Esophagus muscularis mucosa (tissue), 4 donors: ENCODE measurements around the gene ITPKA. TPM values are rescaled to one million over a fixed set of nuclear protein-coding genes. Genes with fewer than 3 reads are reported as not detected.

Experiments
- DNase-seq: peaks from one replicate; pipeline ENCODE4 v3.0.0-alpha.2; 2017; ENCODE audit errors: extremely low spot score
- H3K27ac ChIP-seq, 4 donors: fragments of 200-600 bp; sonication (generic); replicated peaks in 1 of 4; 1 replicate in 3 of 4; 2 replicates in 1 of 4; pipeline ENCODE4 v1.5.1; 2016 to 2019; ENCODE audit warnings: mild to moderate bottlenecking in 1 of 4
- H3K27me3 ChIP-seq, 4 donors: fragments of 200-600 bp; sonication (generic); one replicate each; pipeline versions ENCODE4 v1.5.1 to v1.6.0; 2016 to 2019
- H3K36me3 ChIP-seq, 4 donors: fragments of 200-600 bp; sonication (generic); one replicate each; pipeline ENCODE4 v1.5.1; 2016 to 2019
- H3K4me1 ChIP-seq, 4 donors: fragments of 200-600 bp; sonication (generic); one replicate each; pipeline ENCODE4 v1.5.1; 2016 to 2019
- H3K4me3 ChIP-seq, 4 donors: fragments of 200-600 bp; sonication (generic); 1 replicate in 2 of 4; 2 replicates in 2 of 4; pipeline ENCODE4 v1.5.1; 2016 to 2019; ENCODE audit warnings: mild to moderate bottlenecking in 4 of 4, moderate library complexity in 1 of 4
- H3K9me3 ChIP-seq, 4 donors: fragments of 200-600 bp; sonication (generic); 1 replicate in 3 of 4; 2 replicates in 1 of 4; pipeline ENCODE4 v1.5.1; 2016 to 2019
- EP300 ChIP-seq: sonication (generic); formaldehyde crosslinking; IDR thresholded peaks from one replicate; pipeline ENCODE4 v1.6.1; 2017; ENCODE audit warnings: antibody characterized with exemption
- POLR2A ChIP-seq: fragments of 450-650 bp; IDR thresholded peaks from one replicate; pipeline ENCODE4 v1.6.1; 2017; ENCODE audit warnings: antibody characterized with exemption, moderate library complexity, mild to moderate bottlenecking, low read depth
- POLR2AphosphoS5 ChIP-seq, 2 donors: sonication (generic); formaldehyde crosslinking; IDR thresholded peaks; one replicate each; pipeline ENCODE4 v1.6.1; 2017; ENCODE audit warnings: antibody characterized with exemption in 2 of 2
- WGBS: methylation state at CpG from one replicate; pipeline ENCODE4 v1.1.5; 2018; 5-methylcytosine and 5-hydroxymethylcytosine counted together
- intact Hi-C: fragments of 100-400 bp; cut with DNase I; formaldehyde crosslinking; loops from one replicate; pipeline ENCODE4 v1.15.1; 2023
- total RNA-seq, 4 donors: library from RNA; depleted of rRNA; stranded (reverse); fragments of >200 nt; gene quantifications; one replicate each; pipeline versions ENCODE4 v1.1.0 to v1.2.1, GENCODE V29; 2016
- TF ChIP-seq, protein P1 (sequence below), 3 experiments: fragments of 200-600 bp in 2 of 3; fragments of 450-650 bp in 1 of 3; sonication (generic) in 2 of 3; IDR thresholded peaks; one replicate each; pipeline ENCODE4 v1.5.1; 2017 to 2019; ENCODE audit warnings: antibody characterized with exemption in 3 of 3, mild to moderate bottlenecking in 2 of 3, moderate library complexity in 1 of 3

ITPKA gene
- total RNA-seq, 4 donors from 2014 or later, result 0.83 to 2.5 (median 0.97) TPM

GRCh38 chr15:41495736-41496599, 2.3 kb downstream of the ITPKA start:
- Histone ChIP-seq H3K4me1 (peaks cover 29 to 40% (median 38%) of the 10 kb centered on the region in 4 donors), H3K27ac (no peak overlapping the region), H3K9me3 (no peaks in the 10 kb centered on the region), H3K4me3 (peak overlapping the region; percentile 8 to 75 (median 65)), H3K27me3 (peaks cover 0 to 83% (median 3%) of the 10 kb centered on the region in 4 donors), H3K36me3 (no peaks in the 10 kb centered on the region)
- TF ChIP-seq, protein P1, sequence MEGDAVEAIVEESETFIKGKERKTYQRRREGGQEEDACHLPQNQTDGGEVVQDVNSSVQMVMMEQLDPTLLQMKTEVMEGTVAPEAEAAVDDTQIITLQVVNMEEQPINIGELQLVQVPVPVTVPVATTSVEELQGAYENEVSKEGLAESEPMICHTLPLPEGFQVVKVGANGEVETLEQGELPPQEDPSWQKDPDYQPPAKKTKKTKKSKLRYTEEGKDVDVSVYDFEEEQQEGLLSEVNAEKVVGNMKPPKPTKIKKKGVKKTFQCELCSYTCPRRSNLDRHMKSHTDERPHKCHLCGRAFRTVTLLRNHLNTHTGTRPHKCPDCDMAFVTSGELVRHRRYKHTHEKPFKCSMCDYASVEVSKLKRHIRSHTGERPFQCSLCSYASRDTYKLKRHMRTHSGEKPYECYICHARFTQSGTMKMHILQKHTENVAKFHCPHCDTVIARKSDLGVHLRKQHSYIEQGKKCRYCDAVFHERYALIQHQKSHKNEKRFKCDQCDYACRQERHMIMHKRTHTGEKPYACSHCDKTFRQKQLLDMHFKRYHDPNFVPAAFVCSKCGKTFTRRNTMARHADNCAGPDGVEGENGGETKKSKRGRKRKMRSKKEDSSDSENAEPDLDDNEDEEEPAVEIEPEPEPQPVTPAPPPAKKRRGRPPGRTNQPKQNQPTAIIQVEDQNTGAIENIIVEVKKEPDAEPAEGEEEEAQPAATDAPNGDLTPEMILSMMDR (IDR thresholded peaks at IDR 0.05), result no peak
- TF ChIP-seq POLR2A (no peak), POLR2AphosphoS5 (IDR thresholded peaks at IDR 0.05) (no peak), EP300 (no peak)
- intact Hi-C loops, result no loop called here
- WGBS, result 54% methylated on average over 33 of the region's 59 CpGs
- DNase-seq, result no peak

DNA sequence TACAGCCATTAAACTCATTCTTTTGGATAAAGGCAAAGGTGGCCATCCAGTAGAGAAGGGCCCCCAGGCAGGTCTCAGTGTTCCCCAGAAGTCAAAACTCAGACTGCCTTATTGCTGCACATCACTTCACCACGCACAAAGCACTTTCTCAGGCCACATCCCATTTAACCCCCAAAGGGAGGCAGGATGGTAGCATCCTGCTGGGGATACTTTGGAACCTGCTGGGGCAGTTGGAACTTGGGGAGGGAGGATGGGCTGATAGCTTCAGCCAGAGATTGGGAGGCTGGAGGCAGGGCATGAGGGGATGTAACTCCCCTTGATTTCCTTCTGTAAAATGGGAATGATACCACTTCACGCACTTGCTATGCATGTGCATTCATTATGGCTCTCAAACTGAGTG, 5.0 kb downstream of the ITPKA start:
- no peak for DNase-seq
- Histone ChIP-seq H3K36me3 (no peaks in the 10 kb centered on the region), H3K4me3 (no peak overlapping the region), H3K27me3 (peaks cover 0 to 96% (median 22%) of the 10 kb centered on the region in 4 donors), H3K27ac (no peak overlapping the region), H3K9me3 (no peaks in the 10 kb centered on the region), H3K4me1 (peaks cover 37 to 48% (median 45%) of the 10 kb centered on the region in 4 donors)
- WGBS, result 77% methylated on average over 2 of the region's 2 CpGs
- no peak for TF ChIP-seq POLR2AphosphoS5 (IDR thresholded peaks at IDR 0.05)
- TF ChIP-seq POLR2A, result no peak
- no peak for TF ChIP-seq EP300
- intact Hi-C loops, result no loop called here

- Histone ChIP-seq H3K9me3 (no peaks in the 10 kb centered on the region), H3K27me3 (peaks cover 0 to 96% (median 21%) of the 10 kb centered on the region in 4 donors), H3K4me3 (no peak overlapping the region), H3K36me3 (no peaks in the 10 kb centered on the region), H3K27ac (no peak overlapping the region), H3K4me1 (peaks cover 34 to 44% (median 40%) of the 10 kb centered on the region in 4 donors)
- intact Hi-C loops, result no loop called here
- no peak for DNase-seq
- TF ChIP-seq EP300 (no peak), POLR2AphosphoS5 (IDR thresholded peaks at IDR 0.05) (no peak), POLR2A (no peak)
- TF ChIP-seq, protein P1 (IDR thresholded peaks at IDR 0.05), result no peak
- 93% methylated on average over 5 of the region's 6 CpGs for WGBS
Observed at GRCh38 chr15:41499109-41499851, 5.6 kb downstream of the ITPKA start.

DNA sequence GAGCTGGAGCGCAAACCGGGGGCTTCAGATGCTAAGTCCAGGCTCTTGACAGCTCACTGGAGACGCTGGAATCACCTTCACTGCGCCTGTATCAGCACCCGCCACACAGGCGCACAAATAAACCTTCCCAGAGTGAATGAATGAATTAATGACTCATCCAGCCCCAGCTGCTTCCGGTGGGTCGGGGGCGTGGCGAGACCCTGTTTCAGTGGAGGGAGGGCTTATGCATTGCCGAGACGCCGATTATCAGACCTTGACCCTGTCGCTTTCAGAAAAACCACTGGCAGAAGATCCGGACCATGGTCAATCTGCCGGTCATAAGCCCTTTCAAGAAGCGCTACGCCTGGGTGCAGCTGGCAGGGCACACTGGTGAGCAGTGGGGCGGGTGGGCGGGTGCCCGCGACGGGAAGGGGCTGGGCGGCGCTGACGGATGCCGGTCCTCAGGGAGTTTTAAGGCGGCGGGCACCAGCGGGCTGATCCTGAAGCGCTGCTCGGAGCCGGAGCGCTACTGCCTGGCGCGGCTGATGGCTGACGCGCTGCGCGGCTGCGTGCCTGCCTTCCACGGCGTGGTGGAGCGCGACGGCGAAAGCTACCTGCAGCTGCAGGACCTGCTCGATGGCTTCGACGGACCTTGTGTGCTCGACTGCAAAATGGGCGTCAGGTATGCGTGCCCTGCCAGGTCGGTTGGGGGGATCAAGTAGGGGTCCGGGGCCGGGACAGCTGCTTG, 7.7 kb downstream of the ITPKA start:
- intact Hi-C loops, result no loop called here
- Histone ChIP-seq H3K4me3 (peak overlapping the region; percentile 33 to 45 (median 37)), H3K27ac (no peak overlapping the region), H3K4me1 (peaks cover 18 to 24% (median 22%) of the 10 kb centered on the region in 4 donors), H3K36me3 (no peaks in the 10 kb centered on the region), H3K27me3 (peaks cover 0 to 89% (median 20%) of the 10 kb centered on the region in 4 donors), H3K9me3 (no peaks in the 10 kb centered on the region)
- 22% methylated on average over 16 of the region's 56 CpGs for WGBS
- DNase-seq, result no peak
- TF ChIP-seq, protein P1 (IDR thresholded peaks at IDR 0.05), result no peak
- TF ChIP-seq POLR2A (no peak), POLR2AphosphoS5 (IDR thresholded peaks at IDR 0.05) (no peak), EP300 (no peak)
